Panc1 (cell line): ENCODE results near the gene GBP7.

ENCODE experiments used
- TF ChIP-seq, protein P1 (sequence below): fragments of 450-650 bp; IDR thresholded peaks from 2 replicates; pipeline ENCODE4 v1.5.1; 2017; ENCODE audit warnings: mild to moderate bottlenecking
- TF ChIP-seq, protein P2 (sequence below), 2 experiments: IDR thresholded peaks; 2 replicates each; pipeline ENCODE4 v1.6.1; 2011 to 2012; ENCODE audit warnings: low read depth in 2 of 2, control low read depth in 1 of 2, low read length in 1 of 2, mild to moderate bottlenecking in 1 of 2, moderate library complexity in 1 of 2; ENCODE audit not compliant: insufficient read depth in 1 of 2

DNA sequence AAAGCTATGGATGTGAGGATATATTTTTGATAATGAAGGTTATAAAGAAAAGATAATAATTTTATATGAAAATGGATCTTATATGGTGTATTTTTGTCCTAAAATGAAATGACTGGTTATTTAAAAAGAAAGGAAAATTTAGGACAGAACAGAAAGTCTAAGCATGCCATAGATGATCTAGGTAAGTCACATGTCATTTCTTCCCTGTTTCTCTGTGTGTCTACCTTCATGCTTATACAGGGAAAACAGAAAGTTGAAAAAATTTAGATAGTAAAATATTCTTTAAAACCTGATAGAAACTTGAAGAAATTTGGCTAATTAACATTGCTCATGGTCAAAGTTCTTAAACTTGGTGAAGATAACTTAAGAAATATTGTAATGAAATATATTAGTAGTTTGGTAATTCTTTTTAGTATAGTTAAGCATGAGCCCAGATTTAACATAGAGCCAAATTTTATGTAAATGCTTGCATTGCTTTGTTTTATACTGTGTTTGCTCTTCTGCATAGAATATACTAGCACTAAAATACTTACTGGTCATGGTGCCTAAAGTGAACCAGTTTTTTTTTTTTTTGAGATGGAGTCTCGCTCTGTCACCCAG lies 35.3 kb upstream of the GBP7 start:
- TF ChIP-seq, protein P1, sequence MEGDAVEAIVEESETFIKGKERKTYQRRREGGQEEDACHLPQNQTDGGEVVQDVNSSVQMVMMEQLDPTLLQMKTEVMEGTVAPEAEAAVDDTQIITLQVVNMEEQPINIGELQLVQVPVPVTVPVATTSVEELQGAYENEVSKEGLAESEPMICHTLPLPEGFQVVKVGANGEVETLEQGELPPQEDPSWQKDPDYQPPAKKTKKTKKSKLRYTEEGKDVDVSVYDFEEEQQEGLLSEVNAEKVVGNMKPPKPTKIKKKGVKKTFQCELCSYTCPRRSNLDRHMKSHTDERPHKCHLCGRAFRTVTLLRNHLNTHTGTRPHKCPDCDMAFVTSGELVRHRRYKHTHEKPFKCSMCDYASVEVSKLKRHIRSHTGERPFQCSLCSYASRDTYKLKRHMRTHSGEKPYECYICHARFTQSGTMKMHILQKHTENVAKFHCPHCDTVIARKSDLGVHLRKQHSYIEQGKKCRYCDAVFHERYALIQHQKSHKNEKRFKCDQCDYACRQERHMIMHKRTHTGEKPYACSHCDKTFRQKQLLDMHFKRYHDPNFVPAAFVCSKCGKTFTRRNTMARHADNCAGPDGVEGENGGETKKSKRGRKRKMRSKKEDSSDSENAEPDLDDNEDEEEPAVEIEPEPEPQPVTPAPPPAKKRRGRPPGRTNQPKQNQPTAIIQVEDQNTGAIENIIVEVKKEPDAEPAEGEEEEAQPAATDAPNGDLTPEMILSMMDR, result no peak
- TF ChIP-seq, protein P2, sequence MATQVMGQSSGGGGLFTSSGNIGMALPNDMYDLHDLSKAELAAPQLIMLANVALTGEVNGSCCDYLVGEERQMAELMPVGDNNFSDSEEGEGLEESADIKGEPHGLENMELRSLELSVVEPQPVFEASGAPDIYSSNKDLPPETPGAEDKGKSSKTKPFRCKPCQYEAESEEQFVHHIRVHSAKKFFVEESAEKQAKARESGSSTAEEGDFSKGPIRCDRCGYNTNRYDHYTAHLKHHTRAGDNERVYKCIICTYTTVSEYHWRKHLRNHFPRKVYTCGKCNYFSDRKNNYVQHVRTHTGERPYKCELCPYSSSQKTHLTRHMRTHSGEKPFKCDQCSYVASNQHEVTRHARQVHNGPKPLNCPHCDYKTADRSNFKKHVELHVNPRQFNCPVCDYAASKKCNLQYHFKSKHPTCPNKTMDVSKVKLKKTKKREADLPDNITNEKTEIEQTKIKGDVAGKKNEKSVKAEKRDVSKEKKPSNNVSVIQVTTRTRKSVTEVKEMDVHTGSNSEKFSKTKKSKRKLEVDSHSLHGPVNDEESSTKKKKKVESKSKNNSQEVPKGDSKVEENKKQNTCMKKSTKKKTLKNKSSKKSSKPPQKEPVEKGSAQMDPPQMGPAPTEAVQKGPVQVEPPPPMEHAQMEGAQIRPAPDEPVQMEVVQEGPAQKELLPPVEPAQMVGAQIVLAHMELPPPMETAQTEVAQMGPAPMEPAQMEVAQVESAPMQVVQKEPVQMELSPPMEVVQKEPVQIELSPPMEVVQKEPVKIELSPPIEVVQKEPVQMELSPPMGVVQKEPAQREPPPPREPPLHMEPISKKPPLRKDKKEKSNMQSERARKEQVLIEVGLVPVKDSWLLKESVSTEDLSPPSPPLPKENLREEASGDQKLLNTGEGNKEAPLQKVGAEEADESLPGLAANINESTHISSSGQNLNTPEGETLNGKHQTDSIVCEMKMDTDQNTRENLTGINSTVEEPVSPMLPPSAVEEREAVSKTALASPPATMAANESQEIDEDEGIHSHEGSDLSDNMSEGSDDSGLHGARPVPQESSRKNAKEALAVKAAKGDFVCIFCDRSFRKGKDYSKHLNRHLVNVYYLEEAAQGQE (IDR thresholded peaks at IDR 0.05; ENCODE audit: insufficient read depth in 1 of 2, low read depth in 2 of 2, low read length in 1 of 2), result no peak
